ENCODE measurements around the gene UMODL1.

UMODL1 gene

DNA sequence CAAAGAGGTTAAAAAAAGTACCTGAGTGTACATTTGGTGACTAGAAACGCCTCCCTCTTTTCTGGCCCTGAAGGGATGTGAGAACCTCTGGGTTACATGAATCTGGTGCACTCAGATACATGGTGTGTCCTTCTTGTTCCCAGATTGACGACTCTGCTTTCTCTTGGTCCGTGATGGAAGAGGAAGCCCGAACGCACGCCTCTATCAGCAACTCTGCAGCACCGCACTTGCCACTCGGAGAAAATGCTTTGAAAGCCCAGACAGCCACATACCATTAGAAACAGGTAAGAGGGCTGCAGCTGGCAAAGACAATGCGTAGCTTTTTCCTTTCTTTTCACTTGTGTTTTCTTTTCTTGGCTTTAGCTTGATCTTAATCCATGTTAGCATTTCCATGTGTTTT, 39.9 kb upstream of the UMODL1 start:
- Histone ChIP-seq H3K36me3 (ENCODE audit: insufficient read depth, low read length) (no peaks in the 10 kb centered on the region), H3K4me3 (ENCODE audit: low read length) (no peak overlapping the region), H3K9ac (ENCODE audit: low read depth, low read length) (no peak overlapping the region), H3K27me3 (ENCODE audit: control insufficient read depth, insufficient read depth, low read length) (peaks cover 27% of the 10 kb centered on the region), H3K4me1 (ENCODE audit: control insufficient read depth, insufficient read depth, low read length) (no peaks in the 10 kb centered on the region), H3K4me2 (ENCODE audit: low read length) (no peak overlapping the region), H3K9me3 (replicated peaks; ENCODE audit: low read length) (no peaks in the 10 kb centered on the region)

DNA sequence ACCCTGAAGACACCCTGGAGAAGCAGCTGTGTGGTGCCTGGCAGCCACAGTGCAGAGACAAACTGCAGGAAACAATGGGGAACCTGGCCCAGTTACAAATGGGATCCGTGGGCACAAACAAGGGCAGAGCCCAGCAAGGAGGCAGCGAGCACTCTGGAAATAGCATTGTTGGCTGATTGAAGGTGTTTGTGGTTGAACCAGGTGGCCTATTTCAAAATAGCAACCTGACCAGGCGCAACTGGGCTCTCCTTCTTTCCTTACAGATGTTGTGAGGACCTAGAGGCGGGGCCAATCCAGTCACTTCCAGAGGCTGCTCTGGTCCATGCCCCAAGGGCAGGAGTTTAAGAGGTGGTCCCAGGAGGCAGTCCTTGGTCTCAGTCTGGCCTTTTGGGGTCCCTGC, 39.3 kb upstream of the UMODL1 start:
- H3K27me3 ChIP-seq (ENCODE audit: control insufficient read depth, insufficient read depth, low read length) = peaks cover 27% of the 10 kb centered on the region
- no peaks in the 10 kb centered on the region for H3K9me3 ChIP-seq (replicated peaks; ENCODE audit: low read length)
- H3K36me3 ChIP-seq (ENCODE audit: insufficient read depth, low read length) = no peaks in the 10 kb centered on the region
- no peak overlapping the region for H3K9ac ChIP-seq (ENCODE audit: low read depth, low read length)
- no peak overlapping the region for H3K4me2 ChIP-seq (ENCODE audit: low read length)
- H3K4me3 ChIP-seq (ENCODE audit: low read length) = no peak overlapping the region
- H3K4me1 ChIP-seq (ENCODE audit: control insufficient read depth, insufficient read depth, low read length) = no peaks in the 10 kb centered on the region

DNA sequence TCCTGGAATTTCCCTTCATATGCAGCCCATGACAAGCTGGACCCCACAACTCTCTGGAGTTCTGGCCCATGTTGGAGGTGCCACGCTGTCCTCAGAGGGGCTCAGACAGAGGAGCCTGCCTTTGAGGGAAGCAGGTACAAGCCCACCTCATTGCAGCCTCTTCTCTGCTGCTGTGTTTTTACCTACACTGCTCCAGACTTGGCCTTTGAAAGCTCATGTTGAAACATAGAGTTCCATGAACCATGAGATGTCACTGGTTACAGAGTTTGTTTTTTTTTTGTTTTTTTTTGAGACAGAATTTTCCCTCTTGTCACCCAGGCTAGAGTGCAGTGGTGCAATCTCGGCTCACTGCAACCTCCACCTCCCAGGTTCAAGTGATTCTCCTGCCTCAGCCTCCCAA, 38.9 kb upstream of the UMODL1 start:
- H3K4me2 ChIP-seq (ENCODE audit: low read length) = no peak overlapping the region
- H3K36me3 ChIP-seq (ENCODE audit: insufficient read depth, low read length) = no peaks in the 10 kb centered on the region
- no peaks in the 10 kb centered on the region for H3K4me1 ChIP-seq (ENCODE audit: control insufficient read depth, insufficient read depth, low read length)
- H3K27me3 ChIP-seq (ENCODE audit: control insufficient read depth, insufficient read depth, low read length) = peaks cover 27% of the 10 kb centered on the region
- no peaks in the 10 kb centered on the region for H3K9me3 ChIP-seq (replicated peaks; ENCODE audit: low read length)
- no peak overlapping the region for H3K4me3 ChIP-seq (ENCODE audit: low read length)
- H3K9ac ChIP-seq (ENCODE audit: low read depth, low read length) = no peak overlapping the region

DNA sequence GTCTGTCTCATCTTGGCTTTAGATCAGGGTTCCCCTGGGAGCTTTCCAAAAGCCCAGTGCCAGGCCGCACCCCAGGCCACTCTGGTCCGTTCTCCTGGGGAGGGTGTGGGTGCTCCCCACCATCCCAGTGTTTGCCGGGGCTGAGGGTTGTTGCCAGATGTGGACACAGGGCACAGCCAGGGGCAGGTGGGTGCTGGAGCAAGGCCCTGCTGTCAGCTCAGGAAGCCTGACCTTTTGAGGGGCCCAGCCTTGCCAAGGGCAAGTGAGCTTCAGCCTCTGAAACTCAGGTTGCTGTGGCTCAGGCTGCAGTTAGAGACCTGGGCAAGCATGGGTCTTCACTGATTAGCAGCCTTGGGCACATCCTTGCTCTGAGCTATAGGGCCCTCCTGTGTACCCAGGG, 38.1 kb upstream of the UMODL1 start:
- Histone ChIP-seq H3K27me3 (ENCODE audit: control insufficient read depth, insufficient read depth, low read length) (peaks cover 27% of the 10 kb centered on the region), H3K9ac (ENCODE audit: low read depth, low read length) (no peak overlapping the region), H3K36me3 (ENCODE audit: insufficient read depth, low read length) (no peaks in the 10 kb centered on the region), H3K4me1 (ENCODE audit: control insufficient read depth, insufficient read depth, low read length) (no peaks in the 10 kb centered on the region), H3K4me3 (ENCODE audit: low read length) (no peak overlapping the region), H3K9me3 (replicated peaks; ENCODE audit: low read length) (no peaks in the 10 kb centered on the region), H3K4me2 (ENCODE audit: low read length) (no peak overlapping the region)

DNA sequence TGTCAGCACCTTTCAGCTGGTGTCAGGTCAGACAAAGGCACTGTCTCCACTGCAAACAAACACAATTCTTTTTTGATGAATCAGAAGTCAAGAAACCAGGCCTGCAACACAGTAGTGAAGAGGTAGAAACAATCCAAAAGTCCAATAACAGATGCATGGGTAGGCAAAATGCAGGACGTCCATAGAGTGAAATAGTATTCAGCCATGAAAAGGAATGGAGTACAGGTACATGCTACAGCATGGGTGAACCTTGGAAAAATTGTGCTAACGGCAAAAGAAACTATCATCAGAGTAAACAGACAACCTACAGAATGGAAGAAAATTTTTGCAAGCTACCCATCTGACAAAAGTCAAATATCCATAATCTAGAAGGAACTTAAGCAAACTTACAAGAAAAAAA, 34.8 kb upstream of the UMODL1 start:
- Histone ChIP-seq H3K9me3 (replicated peaks; ENCODE audit: low read length) (no peaks in the 10 kb centered on the region), H3K27me3 (ENCODE audit: control insufficient read depth, insufficient read depth, low read length) (peaks cover 9% of the 10 kb centered on the region), H3K9ac (ENCODE audit: low read depth, low read length) (no peak overlapping the region), H3K4me1 (ENCODE audit: control insufficient read depth, insufficient read depth, low read length) (peaks cover 24% of the 10 kb centered on the region), H3K4me3 (ENCODE audit: low read length) (no peak overlapping the region), H3K4me2 (ENCODE audit: low read length) (no peak overlapping the region), H3K36me3 (ENCODE audit: insufficient read depth, low read length) (no peaks in the 10 kb centered on the region)

DNA sequence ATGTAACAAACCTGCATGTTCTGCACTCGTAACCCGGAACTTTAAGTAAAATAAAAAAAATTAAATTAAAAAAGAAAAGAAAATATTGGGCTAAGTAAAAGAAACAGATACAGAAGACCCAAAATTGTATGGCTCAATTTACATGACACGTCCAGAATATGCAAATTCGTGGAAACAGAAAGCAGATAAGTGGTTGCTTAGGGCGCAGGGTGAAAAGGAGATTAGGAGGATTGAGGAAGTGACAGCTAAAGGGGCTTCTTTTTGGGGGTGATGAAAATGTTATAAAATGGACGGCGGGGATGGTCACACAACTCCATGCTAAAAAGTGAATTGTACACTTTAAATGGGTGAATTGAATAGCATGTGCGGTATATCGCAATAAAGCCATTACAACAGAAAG, 33.6 kb upstream of the UMODL1 start:
- H3K36me3 ChIP-seq (ENCODE audit: insufficient read depth, low read length) = no peaks in the 10 kb centered on the region
- peaks cover 31% of the 10 kb centered on the region for H3K4me1 ChIP-seq (ENCODE audit: control insufficient read depth, insufficient read depth, low read length)
- no peak overlapping the region for H3K4me3 ChIP-seq (ENCODE audit: low read length)
- no peak overlapping the region for H3K9ac ChIP-seq (ENCODE audit: low read depth, low read length)
- H3K4me2 ChIP-seq (ENCODE audit: low read length) = no peak overlapping the region
- peaks cover 2% of the 10 kb centered on the region for H3K27me3 ChIP-seq (ENCODE audit: control insufficient read depth, insufficient read depth, low read length)
- no peaks in the 10 kb centered on the region for H3K9me3 ChIP-seq (replicated peaks; ENCODE audit: low read length)

DNA sequence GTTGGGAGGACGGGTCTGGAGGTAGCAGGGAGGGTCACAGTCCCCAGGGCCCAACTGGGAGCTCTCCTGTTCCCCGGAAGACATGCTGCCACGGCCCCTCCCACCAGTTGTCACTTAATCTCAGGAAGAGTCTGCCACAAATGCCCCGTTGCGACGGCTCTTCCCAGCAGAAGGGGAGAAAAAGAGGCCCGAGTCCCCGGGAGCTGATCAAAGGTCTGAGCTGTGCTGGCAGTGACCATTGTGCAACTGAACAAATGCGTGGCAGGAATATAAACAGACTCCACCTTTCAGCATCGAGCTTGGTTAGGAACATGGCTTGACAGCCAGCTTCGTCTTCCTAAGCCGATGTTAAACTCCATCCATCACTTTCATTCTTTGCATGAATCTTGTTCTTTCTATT, 33.2 kb upstream of the UMODL1 start:
- Histone ChIP-seq H3K36me3 (ENCODE audit: insufficient read depth, low read length) (no peaks in the 10 kb centered on the region), H3K9ac (ENCODE audit: low read depth, low read length) (no peak overlapping the region)

DNA sequence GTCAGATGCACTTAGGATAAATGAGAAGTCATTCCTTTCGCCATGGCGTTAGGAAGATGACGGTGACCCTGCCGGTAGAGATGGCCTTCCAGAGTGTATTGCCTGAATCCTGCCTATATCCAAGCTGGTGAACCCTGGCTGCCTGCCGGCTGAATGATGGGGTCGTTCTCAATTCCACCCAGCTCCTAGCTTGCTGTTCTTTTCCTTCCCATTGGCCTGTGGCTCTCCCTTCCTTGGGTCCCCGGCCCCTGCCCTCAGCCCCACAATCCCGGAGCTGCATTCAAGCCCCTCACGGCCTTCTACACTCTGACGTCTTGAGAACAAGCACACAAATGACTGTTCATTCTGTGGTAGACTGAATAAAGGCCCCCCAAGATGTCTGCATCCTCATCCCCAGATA, 32.7 kb upstream of the UMODL1 start:
- H3K9me3 ChIP-seq (replicated peaks; ENCODE audit: low read length) = no peaks in the 10 kb centered on the region
- no peak overlapping the region for H3K4me3 ChIP-seq (ENCODE audit: low read length)
- no peak overlapping the region for H3K9ac ChIP-seq (ENCODE audit: low read depth, low read length)
- H3K4me1 ChIP-seq (ENCODE audit: control insufficient read depth, insufficient read depth, low read length) = peaks cover 31% of the 10 kb centered on the region
- H3K36me3 ChIP-seq (ENCODE audit: insufficient read depth, low read length) = no peaks in the 10 kb centered on the region
- H3K27me3 ChIP-seq (ENCODE audit: control insufficient read depth, insufficient read depth, low read length) = no peaks in the 10 kb centered on the region
- H3K4me2 ChIP-seq (ENCODE audit: low read length) = no peak overlapping the region

More for the DNA sequence above, 33.2 kb upstream of the UMODL1 start:
- Histone ChIP-seq H3K4me1 (ENCODE audit: control insufficient read depth, insufficient read depth, low read length) (peaks cover 31% of the 10 kb centered on the region), H3K9me3 (replicated peaks; ENCODE audit: low read length) (no peaks in the 10 kb centered on the region), H3K4me3 (ENCODE audit: low read length) (no peak overlapping the region), H3K27me3 (ENCODE audit: control insufficient read depth, insufficient read depth, low read length) (peaks cover 2% of the 10 kb centered on the region), H3K4me2 (ENCODE audit: low read length) (no peak overlapping the region)

DNA sequence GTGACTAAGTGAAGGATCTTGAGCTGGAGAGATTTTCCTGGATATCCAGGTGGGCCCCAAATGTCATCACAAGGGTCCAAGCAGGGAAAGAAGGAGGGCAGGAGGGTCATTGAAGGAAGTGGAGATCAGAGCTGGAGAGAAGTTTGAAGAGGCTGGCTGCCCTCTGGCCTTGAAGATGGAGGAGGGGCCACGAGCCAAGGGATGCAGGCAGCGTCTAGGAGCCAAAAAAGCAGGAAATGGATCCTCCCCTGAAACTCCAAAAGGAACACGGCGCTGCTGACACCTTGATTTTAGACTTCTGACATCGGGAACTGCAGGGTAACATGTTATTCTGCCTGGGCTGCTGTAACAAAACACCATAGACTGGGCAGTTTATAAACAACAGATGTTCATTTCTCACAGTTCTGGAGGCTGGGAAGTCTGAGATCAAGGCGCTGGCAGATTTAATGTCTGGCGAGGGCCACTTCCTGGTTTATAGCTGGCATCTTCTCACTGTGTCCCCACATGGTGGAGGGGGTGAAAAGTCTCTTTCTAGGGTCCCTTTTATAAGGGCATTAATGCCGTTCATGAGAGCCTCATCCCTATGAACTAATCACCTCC, 32.2 kb upstream of the UMODL1 start:
- peak overlapping the region; percentile 63 for H3K9ac ChIP-seq (ENCODE audit: low read depth, low read length)

DNA sequence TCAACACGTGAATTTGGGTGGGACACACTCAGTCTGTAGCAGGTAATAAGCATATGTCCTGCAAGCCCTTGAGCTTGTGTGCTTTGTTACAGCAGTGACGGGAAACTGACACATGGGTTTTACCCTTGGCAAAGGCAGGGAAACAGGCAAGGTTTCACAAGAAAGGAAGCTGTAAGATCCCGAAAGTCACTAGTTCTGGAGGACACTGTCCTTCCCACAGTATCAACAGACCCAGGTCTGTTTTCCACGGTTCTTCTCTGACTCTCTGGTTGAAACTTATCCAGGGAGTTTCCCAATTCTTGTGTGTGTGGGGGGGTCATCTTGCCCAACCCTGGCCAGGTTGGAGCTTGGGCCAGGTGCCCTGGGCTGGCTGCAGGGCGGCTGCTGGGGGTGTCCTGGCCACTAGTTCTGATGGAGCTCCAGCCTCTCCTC, 31.6 kb upstream of the UMODL1 start:
- H3K27me3 ChIP-seq (ENCODE audit: control insufficient read depth, insufficient read depth, low read length) = no peaks in the 10 kb centered on the region
- H3K4me2 ChIP-seq (ENCODE audit: low read length) = peak overlapping the region; percentile 59
- peaks cover 31% of the 10 kb centered on the region for H3K4me1 ChIP-seq (ENCODE audit: control insufficient read depth, insufficient read depth, low read length)
- no peaks in the 10 kb centered on the region for H3K36me3 ChIP-seq (ENCODE audit: insufficient read depth, low read length)
- H3K9me3 ChIP-seq (replicated peaks; ENCODE audit: low read length) = no peaks in the 10 kb centered on the region
- no peak overlapping the region for H3K4me3 ChIP-seq (ENCODE audit: low read length)
- peak overlapping the region; percentile 63 for H3K9ac ChIP-seq (ENCODE audit: low read depth, low read length)

More for the DNA sequence above, 32.2 kb upstream of the UMODL1 start:
- peaks cover 31% of the 10 kb centered on the region for H3K4me1 ChIP-seq (ENCODE audit: control insufficient read depth, insufficient read depth, low read length)
- H3K27me3 ChIP-seq (ENCODE audit: control insufficient read depth, insufficient read depth, low read length) = no peaks in the 10 kb centered on the region
- H3K36me3 ChIP-seq (ENCODE audit: insufficient read depth, low read length) = no peaks in the 10 kb centered on the region
- no peak overlapping the region for H3K4me2 ChIP-seq (ENCODE audit: low read length)
- H3K9me3 ChIP-seq (replicated peaks; ENCODE audit: low read length) = no peaks in the 10 kb centered on the region
- no peak overlapping the region for H3K4me3 ChIP-seq (ENCODE audit: low read length)

DNA sequence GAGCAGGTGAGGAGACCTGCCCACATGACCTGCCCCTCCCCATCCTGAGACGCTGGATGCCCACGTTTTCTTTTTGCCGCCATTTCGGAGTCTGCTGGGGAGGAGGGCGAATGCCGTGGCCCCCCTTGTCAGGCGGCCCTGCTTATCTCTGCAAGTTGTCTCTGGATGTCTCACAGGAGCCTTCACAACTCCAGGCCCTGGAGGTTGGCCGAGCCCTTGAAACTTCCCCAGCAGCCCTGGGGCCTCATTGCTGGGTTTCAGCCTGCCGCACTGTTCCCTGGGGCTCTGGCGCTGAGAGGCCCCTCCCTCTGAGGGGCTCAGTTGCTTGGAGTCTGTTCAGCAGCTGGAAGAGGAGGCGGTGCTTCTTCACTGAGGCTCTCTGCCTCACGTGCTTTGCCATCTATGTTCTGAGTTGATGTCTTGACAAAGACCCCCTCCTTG, 31.2 kb upstream of the UMODL1 start:
- Histone ChIP-seq H3K27me3 (ENCODE audit: control insufficient read depth, insufficient read depth, low read length) (no peaks in the 10 kb centered on the region), H3K36me3 (ENCODE audit: insufficient read depth, low read length) (no peaks in the 10 kb centered on the region), H3K4me3 (ENCODE audit: low read length) (no peak overlapping the region), H3K9ac (ENCODE audit: low read depth, low read length) (peak overlapping the region; percentile 63), H3K4me2 (ENCODE audit: low read length) (peak overlapping the region; percentile 59), H3K4me1 (ENCODE audit: control insufficient read depth, insufficient read depth, low read length) (peaks cover 31% of the 10 kb centered on the region), H3K9me3 (replicated peaks; ENCODE audit: low read length) (no peaks in the 10 kb centered on the region)

DNA sequence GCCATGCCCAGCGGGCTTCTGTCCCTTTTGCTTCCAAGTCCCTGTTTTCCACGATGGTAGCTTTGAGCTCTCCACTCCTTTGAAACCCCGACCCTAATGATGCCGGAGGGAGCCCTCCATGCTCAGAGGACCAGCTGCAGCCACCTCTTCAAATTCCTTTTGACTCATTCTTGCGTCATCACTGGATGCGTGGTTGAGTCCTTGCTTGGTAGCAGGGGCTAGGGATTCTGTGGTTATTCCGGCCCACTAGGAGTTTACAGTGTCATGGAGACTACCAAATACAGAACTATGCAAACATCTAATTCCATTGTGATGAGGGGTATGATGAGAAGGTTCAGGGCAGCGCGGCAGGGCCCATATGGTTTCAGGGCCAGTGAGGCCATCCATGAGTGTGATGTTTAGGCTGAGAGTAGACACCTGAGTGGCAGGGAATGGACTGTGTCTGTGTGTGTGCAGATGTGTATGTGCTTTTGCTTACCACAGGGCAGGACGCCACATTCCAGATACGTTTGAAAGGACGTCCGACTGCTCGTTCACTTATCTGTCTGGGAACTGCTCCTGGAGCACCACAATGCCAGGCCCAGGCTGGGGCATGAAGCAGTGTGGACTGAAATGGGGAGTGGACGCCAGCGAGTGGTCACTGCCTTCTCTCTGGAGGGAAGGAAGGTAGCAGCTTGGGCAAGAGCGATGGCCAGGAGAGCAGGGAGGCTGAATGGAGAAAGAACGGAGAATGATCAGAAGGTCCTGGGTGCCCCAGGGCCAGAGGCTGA, 30.5 kb upstream of the UMODL1 start:
- Histone ChIP-seq H3K4me2 (ENCODE audit: low read length) (peak overlapping the region; percentile 59), H3K9me3 (replicated peaks; ENCODE audit: low read length) (no peaks in the 10 kb centered on the region), H3K9ac (ENCODE audit: low read depth, low read length) (peak overlapping the region; percentile 70), H3K4me3 (ENCODE audit: low read length) (peak overlapping the region; percentile 6), H3K36me3 (ENCODE audit: insufficient read depth, low read length) (no peaks in the 10 kb centered on the region), H3K4me1 (ENCODE audit: control insufficient read depth, insufficient read depth, low read length) (peaks cover 31% of the 10 kb centered on the region), H3K27me3 (ENCODE audit: control insufficient read depth, insufficient read depth, low read length) (no peaks in the 10 kb centered on the region)
